DOHH2 (cell line): ENCODE measurements around the gene TAF4.

Experiments used
- CTCF ChIP-seq: fragments of 200-600 bp; sonication (generic); IDR thresholded peaks from one replicate; pipeline ENCODE4 v1.5.1; 2014; ENCODE audit warnings: antibody characterized with exemption, mild to moderate bottlenecking, low read depth, low read length; ENCODE audit not compliant: poor library complexity, severe bottlenecking
- EZH2phosphoT487 ChIP-seq: fragments of 200-600 bp; sonication (generic); IDR thresholded peaks from 2 replicates; pipeline ENCODE4 v1.6.1; 2017; ENCODE audit warnings: borderline replicate concordance, mild to moderate bottlenecking, antibody characterized with exemption, low read length, moderate library complexity, mixed read lengths

- no peak for TF ChIP-seq CTCF
- no peak for TF ChIP-seq EZH2phosphoT487
Observed at GRCh38 chr20:61976263-61976643, 89.4 kb downstream of the TAF4 start.
